Head of caudate nucleus (tissue), 42 donors: ENCODE data around the gene SLC39A3.

Experiments
- DNase-seq, 42 donors: peaks; one replicate each; pipeline versions ENCODE4 v3.0.0 to v3.0.0-alpha.2; 2020 to 2021; ENCODE audit warnings: mixed read lengths in 7 of 42
- intact Hi-C: fragments of 100-400 bp; cut with DNase I; formaldehyde crosslinking; loops from one replicate; pipeline ENCODE4 v1.15.0; 2022

The SLC39A3 gene

DNA sequence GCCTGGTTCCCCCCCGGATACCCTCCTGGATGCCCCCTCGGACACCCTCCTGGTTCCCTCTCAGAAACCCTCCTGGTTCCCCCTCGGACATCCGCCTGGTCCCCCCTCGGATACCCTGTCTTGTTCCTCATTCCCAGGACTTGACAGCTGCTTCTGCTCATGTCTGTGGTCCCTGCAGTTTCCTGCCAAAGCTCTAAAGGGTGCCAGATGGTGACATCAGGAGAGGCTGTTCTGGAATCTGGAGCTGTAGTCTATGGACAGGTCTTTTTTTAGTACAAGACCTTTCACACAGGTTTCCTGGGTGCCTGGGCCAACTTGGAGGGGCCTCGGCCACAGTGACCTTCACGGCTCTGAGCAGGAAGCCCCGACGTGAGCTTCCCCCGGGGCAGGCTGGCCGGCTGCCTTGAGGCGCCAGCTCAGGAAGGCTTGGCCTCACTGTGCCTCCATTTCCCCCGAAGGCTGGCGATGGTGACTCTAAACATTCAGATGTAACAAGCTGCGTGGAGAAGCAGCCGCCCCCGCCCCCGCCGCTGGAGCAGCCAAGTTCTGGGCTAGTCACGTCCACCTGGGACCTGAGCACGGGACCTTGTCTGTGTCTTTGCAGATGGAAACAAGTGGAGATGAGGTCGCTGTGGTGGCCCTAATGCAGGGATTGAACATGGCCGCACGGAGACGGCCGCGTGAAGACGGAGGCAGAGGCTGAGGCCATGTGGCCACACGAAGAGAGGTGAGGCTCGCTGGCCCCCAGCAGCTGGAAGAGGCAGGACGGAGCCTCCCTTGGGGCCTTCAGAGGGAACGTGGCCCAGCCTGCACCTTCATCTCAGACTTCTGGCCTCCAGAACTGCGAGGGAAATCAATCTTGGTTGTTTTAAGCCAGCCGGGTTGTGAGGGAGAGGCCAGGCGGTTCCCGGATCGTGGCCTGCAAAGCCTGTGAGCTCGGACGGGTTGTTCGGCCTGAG lies 30.5 kb upstream of the SLC39A3 start:
- intact Hi-C loops = no loop called here
- DNase-seq = peak in 16 of 42 donors; percentile 29 to 60 (median 44)

GRCh38 chr19:2769218-2769617 lies 29.4 kb upstream of the SLC39A3 start:
- intact Hi-C loops = no loop called here
- no peak for DNase-seq

DNA sequence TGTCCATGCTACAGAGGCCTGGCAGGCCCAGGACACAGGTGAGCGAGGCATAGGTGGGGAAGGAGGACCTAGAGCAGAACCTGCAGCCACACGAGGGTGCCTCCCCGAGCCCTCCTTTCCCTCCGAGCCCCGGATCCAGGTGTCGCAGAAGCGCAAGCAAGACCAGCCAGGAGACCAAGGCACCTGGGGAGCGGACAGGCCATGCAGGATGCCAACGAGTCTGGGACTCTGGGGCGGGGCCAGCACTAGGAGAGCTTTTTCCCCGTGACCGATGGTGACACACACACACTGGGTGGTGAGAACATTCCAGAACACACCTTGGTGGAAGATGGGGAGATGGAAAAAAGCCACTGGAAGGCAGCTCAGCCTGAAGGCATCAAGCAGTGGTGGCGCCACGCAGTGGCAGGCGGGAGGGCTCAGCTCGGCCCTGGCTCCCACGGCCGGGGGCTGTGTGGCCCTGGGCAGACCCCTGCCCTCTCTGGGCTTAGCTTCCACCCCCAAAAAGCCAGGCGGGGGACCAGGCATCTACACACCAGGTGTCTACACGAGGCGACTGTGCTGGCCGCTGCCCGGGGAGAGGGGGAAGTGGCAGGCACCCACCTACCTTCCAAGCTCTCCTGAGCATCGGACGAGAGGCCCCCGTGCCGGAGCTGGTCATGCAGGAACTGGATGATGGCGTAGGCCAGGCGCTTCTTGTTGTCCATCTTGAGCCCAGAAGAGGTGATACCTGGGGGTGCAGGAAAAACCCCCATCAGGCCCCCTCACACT lies 28.7 kb upstream of the SLC39A3 start:
- intact Hi-C loops = no loop called here
- DNase-seq = no peak

DNA sequence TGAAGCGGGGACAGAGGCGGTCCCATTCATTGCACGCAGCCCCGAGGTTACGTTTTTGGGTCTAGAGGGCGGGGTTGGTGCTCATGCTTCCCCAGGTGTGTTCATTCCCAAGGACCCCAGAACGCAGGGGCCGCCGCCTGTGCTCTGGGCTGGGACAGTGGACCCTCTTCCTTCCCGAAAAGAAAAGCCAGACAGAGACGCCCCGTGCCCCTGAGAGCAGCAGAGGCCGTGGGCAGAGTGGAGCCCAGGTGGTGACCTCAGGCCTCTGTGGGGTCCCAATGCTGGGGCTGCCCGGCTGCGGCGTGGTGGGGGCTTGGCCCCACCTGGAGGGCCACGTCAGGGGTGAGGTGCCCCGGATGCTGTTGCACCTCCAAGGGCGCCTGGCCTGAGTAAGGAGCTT lies 27.9 kb upstream of the SLC39A3 start:
- intact Hi-C loops = no loop called here

DNA sequence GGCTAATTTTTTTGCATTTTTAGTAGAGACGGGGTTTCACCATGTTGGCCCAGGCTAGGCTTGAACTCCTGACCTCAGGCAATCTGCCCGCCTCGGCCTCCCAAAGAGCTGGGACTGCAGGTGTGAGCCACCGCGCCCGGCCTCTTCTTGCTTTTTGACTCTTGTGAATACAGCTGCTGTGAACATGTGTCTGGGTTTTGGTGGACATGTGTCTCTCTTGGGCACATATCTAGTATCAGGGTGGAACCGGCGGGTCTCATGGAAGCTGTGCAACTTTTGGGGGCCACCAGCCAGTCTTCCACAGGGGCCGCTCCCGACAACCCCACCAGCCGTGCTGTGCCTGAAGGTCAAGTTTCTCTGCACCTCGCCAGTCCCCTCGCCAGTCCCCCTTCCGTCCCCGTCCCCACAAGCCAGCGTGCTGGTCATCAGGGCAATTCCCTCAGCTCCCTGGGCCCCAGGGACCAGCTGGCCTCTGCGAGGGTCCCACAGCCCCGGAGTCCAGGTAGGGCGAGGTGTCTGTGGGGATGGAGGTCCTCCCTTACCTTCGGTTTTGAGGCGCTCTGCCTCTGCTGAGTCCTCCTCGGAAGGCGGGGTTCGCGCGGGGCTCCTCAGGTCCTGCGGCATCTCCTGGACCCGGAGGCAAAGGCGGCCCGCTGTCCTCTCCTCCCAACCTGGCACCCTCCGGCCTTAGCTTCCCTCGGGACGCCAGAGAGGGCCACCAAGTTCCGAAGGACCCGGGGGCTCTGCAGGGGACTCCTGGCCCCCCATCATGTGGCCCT lies 27.0 kb upstream of the SLC39A3 start:
- no peak for DNase-seq
- intact Hi-C loops = no loop called here

More for the DNA sequence above, 27.9 kb upstream of the SLC39A3 start:
- DNase-seq = no peak

- intact Hi-C loops = no loop called here
- DNase-seq = no peak
These were observed 25.6 kb upstream of the SLC39A3 start for GRCh38 chr19:2765376-2765775.

- intact Hi-C loops = no loop called here
- no peak for DNase-seq
These were observed 25.1 kb upstream of the SLC39A3 start for GRCh38 chr19:2764945-2765344.

- no peak for DNase-seq
- intact Hi-C loops = no loop called here
These were observed 23.9 kb upstream of the SLC39A3 start for GRCh38 chr19:2763687-2764086.

GRCh38 chr19:2762783-2763496 lies 23.1 kb upstream of the SLC39A3 start:
- intact Hi-C loops = no loop called here

GRCh38 chr19:2761876-2762782 lies 22.3 kb upstream of the SLC39A3 start:
- intact Hi-C loops = no loop called here
- no peak for DNase-seq

More at GRCh38 chr19:2762783-2763496, 23.1 kb upstream of the SLC39A3 start:
- DNase-seq = no peak

DNA sequence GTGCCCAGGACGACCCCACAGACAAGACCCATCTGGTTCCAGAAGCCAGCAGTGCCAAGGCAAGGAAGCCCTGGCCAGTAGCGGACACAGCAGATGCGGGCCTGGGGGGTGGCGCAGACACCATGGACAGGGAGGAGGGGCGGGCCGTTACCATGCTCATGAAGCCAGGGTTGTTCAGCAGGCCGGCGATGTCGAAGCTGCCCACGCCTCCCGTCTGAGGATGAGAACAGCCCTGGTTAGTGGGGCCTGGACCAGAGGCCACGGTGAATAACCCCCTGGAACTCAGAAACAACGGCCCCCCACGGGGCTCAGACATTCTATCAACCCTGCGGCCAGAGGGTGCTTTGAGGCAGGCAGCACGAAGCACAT lies 21.5 kb upstream of the SLC39A3 start:
- intact Hi-C loops = no loop called here
- DNase-seq = no peak

- DNase-seq = no peak
- intact Hi-C loops = no loop called here
These were observed 20.1 kb upstream of the SLC39A3 start for GRCh38 chr19:2759965-2760364.

GRCh38 chr19:2759362-2759761 lies 19.5 kb upstream of the SLC39A3 start:
- intact Hi-C loops = no loop called here
- no peak for DNase-seq

GRCh38 chr19:2758601-2759313 lies 18.9 kb upstream of the SLC39A3 start:
- intact Hi-C loops = no loop called here

GRCh38 chr19:2756921-2757881 lies 17.4 kb upstream of the SLC39A3 start:
- intact Hi-C loops = no loop called here
- no peak for DNase-seq

More at GRCh38 chr19:2758601-2759313, 18.9 kb upstream of the SLC39A3 start:
- no peak for DNase-seq

GRCh38 chr19:2756477-2756876 lies 16.7 kb upstream of the SLC39A3 start:
- intact Hi-C loops = no loop called here
- DNase-seq = no peak
